ENCODE measurements around the gene GRID1. TPM values are rescaled to one million over a fixed set of nuclear protein-coding genes. Genes with fewer than 3 reads are reported as not detected.
"Not testable (repeated sequence)": the region's sequence is repeated elsewhere in the genome, so short reads cannot be mapped to it uniquely, and the experiment has no call there.

Gene GRID1
- total RNA-seq, 1 experiment from 2014 or later = 5.6 TPM

DNA sequence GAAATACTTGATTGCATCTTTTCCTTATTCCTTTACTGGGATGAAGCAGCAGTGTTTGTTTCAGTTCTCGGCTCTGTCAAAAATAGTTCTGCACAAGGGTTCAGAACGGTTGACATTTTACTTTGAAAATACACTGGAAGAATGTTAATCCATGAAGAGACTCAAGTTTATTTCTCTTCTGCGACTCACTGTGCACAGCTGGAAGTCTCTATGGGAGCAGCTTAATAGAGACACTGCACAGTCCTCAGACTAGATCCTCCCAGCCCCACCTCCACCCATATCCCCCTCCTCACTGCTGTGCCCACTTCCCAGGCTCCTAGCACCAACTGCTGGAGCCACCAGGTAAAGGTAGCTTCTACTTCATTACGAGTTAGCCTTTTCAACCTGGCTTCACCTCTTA is 517.8 kb downstream of the GRID1 start (continued):
- TF ChIP-seq, protein P1, sequence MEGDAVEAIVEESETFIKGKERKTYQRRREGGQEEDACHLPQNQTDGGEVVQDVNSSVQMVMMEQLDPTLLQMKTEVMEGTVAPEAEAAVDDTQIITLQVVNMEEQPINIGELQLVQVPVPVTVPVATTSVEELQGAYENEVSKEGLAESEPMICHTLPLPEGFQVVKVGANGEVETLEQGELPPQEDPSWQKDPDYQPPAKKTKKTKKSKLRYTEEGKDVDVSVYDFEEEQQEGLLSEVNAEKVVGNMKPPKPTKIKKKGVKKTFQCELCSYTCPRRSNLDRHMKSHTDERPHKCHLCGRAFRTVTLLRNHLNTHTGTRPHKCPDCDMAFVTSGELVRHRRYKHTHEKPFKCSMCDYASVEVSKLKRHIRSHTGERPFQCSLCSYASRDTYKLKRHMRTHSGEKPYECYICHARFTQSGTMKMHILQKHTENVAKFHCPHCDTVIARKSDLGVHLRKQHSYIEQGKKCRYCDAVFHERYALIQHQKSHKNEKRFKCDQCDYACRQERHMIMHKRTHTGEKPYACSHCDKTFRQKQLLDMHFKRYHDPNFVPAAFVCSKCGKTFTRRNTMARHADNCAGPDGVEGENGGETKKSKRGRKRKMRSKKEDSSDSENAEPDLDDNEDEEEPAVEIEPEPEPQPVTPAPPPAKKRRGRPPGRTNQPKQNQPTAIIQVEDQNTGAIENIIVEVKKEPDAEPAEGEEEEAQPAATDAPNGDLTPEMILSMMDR (IDR thresholded peaks at IDR 0.05 in 2 of 3, conservative IDR thresholded peaks at IDR 0.05 in 1 of 3; ENCODE audit: borderline replicate concordance in 1 of 3, insufficient read depth in 1 of 3, low read depth in 2 of 3, low read length in 2 of 3) = no peak
- TF ChIP-seq SIN3A (IDR thresholded peaks at IDR 0.05; ENCODE audit: low read depth) (no peak), RAD21 (IDR thresholded peaks at IDR 0.05; ENCODE audit: low read depth) (no peak), JUND (IDR thresholded peaks at IDR 0.05) (no peak), ZFX (IDR thresholded peaks at IDR 0.05) (no peak), YY1 (IDR thresholded peaks at IDR 0.05; ENCODE audit: extremely low read depth, insufficient replicate concordance, low read depth, low read length) (no peak)
- TF ChIP-seq, protein P2, sequence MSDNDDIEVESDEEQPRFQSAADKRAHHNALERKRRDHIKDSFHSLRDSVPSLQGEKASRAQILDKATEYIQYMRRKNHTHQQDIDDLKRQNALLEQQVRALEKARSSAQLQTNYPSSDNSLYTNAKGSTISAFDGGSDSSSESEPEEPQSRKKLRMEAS (IDR thresholded peaks at IDR 0.05) = no peak

DNA sequence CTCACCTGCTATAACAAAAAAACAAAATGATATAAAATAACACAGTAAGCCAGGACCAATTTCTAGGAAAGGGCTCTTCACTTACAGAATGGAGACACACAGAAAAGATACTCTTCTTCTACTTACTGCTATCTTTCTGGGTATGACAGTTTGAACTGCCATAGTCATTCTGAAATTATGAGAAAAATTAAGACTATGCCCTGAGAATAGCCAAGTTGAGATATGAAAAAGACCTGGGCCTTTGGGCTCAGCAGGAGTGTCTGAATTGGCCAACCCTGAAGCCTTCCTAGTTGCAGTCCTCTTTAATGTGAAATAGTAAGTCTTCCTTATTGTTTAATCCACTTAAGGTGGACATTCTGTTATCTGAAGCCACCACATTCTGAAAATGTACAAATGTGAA is 519.5 kb downstream of the GRID1 start:
- CTCF ChIA-PET = no interaction called here
- Histone ChIP-seq H3K79me2 (ENCODE audit: insufficient read depth, low read length) (no peaks in the 10 kb centered on the region), H3K27me3 (ENCODE audit: insufficient read depth, low read length) (no peaks in the 10 kb centered on the region), H3K9me2 (ENCODE audit: insufficient read depth) (no peaks in the 10 kb centered on the region), H2AFZ (ENCODE audit: low read depth, low read length, poor library complexity, severe bottlenecking) (no peak overlapping the region), H3K9ac (ENCODE audit: low read length) (no peak overlapping the region), H3K9me3 (ENCODE audit: control insufficient read depth in 1 of 2, insufficient read depth in 1 of 2, low read depth in 1 of 2, low read length in 2 of 2) (no peaks in the 10 kb centered on the region; a peak in 1 of 4 replicates), H3K4me1 (ENCODE audit: control insufficient read depth in 1 of 2, insufficient read depth in 2 of 2, low read length in 2 of 2) (peaks cover 0 to 25% of the 10 kb centered on the region in 2 experiments; a peak in 1 of 4 replicates), H3K36me3 (ENCODE audit: control insufficient read depth in 1 of 2, insufficient read depth in 2 of 2, low read length in 2 of 2) (no peaks in the 10 kb centered on the region), H3K4me3 (replicated peaks in 1 of 2; ENCODE audit: low read depth in 1 of 2, low read length in 2 of 2) (no peak overlapping the region), H3K4me2 (ENCODE audit: low read length) (no peak overlapping the region), H4K20me1 (ENCODE audit: insufficient read depth) (no peaks in the 10 kb centered on the region), H3K27ac (ENCODE audit: low read depth, low read length) (no peak overlapping the region)
- ATAC-seq (no peak), DNase-seq (ENCODE audit: low read depth, low spot score) (no peak)
- POLR2A ChIA-PET = no interaction called here
- RAD21 ChIA-PET (ENCODE audit: low non-redundant PET in 1 of 2, low total read pairs in 2 of 2, uncharacterized antibody in 2 of 2, unreplicated experiment in 2 of 2) = no interaction called here
- TF ChIP-seq POLR2A (IDR thresholded peaks at IDR 0.05; ENCODE audit: borderline replicate concordance, extremely low read depth, insufficient read depth, insufficient read length) (no peak), CEBPB (IDR thresholded peaks at IDR 0.05; ENCODE audit: low read depth) (no peak), ELF1 (IDR thresholded peaks at IDR 0.05; ENCODE audit: borderline replicate concordance, low read depth) (no peak), EZH2 (IDR thresholded peaks at IDR 0.05) (no peak), POLR2AphosphoS5 (IDR thresholded peaks at IDR 0.05; ENCODE audit: low read depth, low read length) (no peak), SIN3A (IDR thresholded peaks at IDR 0.05; ENCODE audit: low read depth) (no peak), YY1 (IDR thresholded peaks at IDR 0.05; ENCODE audit: extremely low read depth, insufficient replicate concordance, low read depth, low read length) (no peak)
- TF ChIP-seq, protein P2 (IDR thresholded peaks at IDR 0.05) = no peak
- BruUV-seq (replicated peaks) = no TSS peak
- intact Hi-C loops (cut with micrococcal nuclease) = no loop called here

DNA sequence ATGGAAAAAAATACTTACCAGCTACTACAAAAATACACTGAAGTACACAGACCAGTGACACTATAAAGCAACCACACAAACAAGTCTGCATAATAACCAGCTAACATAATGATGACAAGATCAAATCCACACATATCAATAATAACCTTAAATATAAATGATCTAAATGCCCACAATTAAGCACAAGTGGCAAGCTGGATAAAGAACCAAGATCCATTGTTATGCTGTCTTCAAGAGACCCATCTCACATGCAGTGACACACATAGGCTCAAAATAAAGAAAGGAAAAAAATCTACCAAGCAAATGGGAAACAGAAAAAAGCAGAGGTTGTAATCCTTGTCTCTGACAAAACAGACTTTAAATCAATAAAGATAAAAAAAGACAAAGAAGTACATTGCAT is 527.9 kb downstream of the GRID1 start:
- intact Hi-C loops (cut with micrococcal nuclease); H4K20me1 ChIP-seq (ENCODE audit: insufficient read depth); POLR2A ChIA-PET; H3K27ac ChIP-seq (ENCODE audit: low read depth, low read length); ATAC-seq; H3K4me2 ChIP-seq (ENCODE audit: low read length); BruUV-seq (replicated peaks); H2AFZ ChIP-seq (ENCODE audit: low read depth, low read length, poor library complexity, severe bottlenecking); H3K27me3 ChIP-seq (ENCODE audit: insufficient read depth, low read length); H3K4me3 ChIP-seq (replicated peaks in 1 of 2; ENCODE audit: low read depth in 1 of 2, low read length in 2 of 2); H3K9ac ChIP-seq (ENCODE audit: low read length); H3K79me2 ChIP-seq (ENCODE audit: insufficient read depth, low read length); H3K9me3 ChIP-seq (ENCODE audit: control insufficient read depth in 1 of 2, insufficient read depth in 1 of 2, low read depth in 1 of 2, low read length in 2 of 2); RAD21 ChIA-PET (ENCODE audit: low non-redundant PET in 1 of 2, low total read pairs in 2 of 2, uncharacterized antibody in 2 of 2, unreplicated experiment in 2 of 2); H3K9me2 ChIP-seq (ENCODE audit: insufficient read depth); H3K4me1 ChIP-seq (ENCODE audit: control insufficient read depth in 1 of 2, insufficient read depth in 2 of 2, low read length in 2 of 2); H3K36me3 ChIP-seq (ENCODE audit: control insufficient read depth in 1 of 2, insufficient read depth in 2 of 2, low read length in 2 of 2); DNase-seq (ENCODE audit: low read depth, low spot score): not testable (repeated sequence)
- CTCF ChIA-PET = interaction anchor here (0.6 kb wide), 1 partner anchor 67 kb away, joined by 3 read pairs; no protein-coding TSS in a partner anchor

Data from HCT116 (cell line).